KOPT-K1 (cell line): ENCODE data around the gene GNB2.
"Not testable (repeated sequence)": the region's sequence is repeated elsewhere in the genome, so short reads cannot be mapped to it uniquely, and the experiment has no call there.

Source experiments
- H3K27ac ChIP-seq: fragments of 200-600 bp; sonication (generic); 2 replicates; pipeline ENCODE4 v1.5.1; 2016; ENCODE audit warnings: antibody characterized with exemption, mild to moderate bottlenecking, low read depth, low read length; ENCODE audit not compliant: poor library complexity, severe bottlenecking
- H3K36me3 ChIP-seq: fragments of 200-600 bp; sonication (generic); 2 replicates; pipeline ENCODE4 v1.5.1; 2017; ENCODE audit warnings: antibody characterized with exemption, mild to moderate bottlenecking, low read length, moderate library complexity; ENCODE audit not compliant: insufficient read depth
- H3K9me3 ChIP-seq: fragments of 200-600 bp; sonication (generic); 2 replicates; pipeline ENCODE4 v1.5.1; 2017; ENCODE audit warnings: antibody characterized with exemption, low read length, mild to moderate bottlenecking; ENCODE audit not compliant: insufficient read depth, poor library complexity, severe bottlenecking

GNB2 gene

DNA sequence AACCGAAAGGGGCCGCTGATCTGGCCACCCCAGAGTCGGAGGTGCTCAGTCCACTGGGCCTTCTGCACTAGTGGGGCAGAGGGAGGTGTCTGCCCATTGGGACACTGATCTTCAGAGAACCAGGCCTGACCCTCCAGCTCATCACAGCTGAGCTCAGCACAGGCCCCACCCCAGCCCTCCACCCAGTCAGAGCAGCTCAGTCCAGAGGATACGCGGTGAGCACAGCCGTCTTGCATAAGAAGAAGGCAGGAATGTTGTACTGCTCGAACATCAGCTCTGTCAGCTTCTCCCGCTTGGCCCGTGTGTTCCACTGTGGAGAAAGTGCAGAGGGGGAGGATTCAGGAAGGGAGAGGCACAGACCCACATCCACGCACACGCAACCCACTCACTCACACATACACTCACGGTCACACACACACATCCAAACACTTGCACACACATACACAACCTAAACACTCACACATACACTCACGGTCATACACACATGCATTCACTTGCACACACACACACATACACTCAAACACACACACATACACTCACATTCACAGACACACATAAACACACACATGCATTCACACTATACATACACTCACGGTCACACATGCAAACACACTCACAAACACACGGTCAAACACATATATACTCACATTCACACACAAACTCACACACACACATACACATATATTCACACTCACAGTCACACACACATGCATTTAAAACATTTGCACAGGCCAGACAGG lies 23.5 kb upstream of the GNB2 start:
- Histone ChIP-seq H3K9me3 (no peaks in the 10 kb centered on the region), H3K27ac (no peak overlapping the region), H3K36me3 (no peaks in the 10 kb centered on the region)

DNA sequence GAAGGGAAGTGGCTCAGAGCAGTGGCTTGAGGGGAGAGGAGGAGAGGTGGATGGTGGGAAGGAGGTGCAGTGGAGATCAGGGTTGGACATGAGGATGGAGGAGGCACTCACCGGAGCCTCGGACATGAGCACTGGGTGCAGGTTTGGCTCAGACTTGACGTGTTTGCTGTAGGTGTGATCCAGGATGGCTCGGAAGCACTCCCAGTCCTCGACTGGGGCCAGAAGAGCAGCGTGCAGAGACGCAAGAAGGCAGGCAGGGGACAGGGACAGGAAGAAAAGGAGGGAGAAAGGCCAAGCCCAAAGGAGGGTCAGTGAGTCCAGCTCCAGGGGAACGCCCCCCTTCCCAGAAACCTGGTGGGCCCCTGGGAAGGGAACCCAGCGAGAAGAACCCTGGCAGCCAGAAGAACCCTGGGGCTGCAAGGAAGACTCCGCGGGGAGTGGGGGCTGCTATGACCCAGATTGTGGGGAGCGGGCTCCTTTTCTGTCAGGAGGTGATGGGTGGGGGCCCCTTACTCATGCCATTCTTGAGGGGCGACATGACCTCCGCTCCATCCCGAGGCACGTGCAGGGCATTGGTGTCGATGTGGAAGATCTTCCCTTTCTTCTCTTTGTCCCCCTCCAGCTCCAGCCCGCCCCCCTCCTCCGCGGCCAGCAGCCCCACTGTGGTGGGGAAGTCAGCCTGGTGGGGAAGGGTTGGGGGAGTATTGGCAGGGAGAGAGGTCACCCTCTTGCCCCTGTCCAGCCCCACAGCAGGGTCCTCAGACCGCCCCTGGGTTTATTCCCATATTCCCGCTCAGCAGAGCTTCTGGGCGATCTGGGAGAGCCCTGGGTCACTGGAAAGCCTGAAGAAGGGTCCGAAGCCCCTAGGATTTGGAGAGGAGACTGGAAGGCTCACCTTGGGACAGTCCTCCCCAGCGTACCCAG lies 18.4 kb upstream of the GNB2 start:
- no peak overlapping the region for H3K27ac ChIP-seq

GRCh38 chr7:100655908-100656674 lies 17.4 kb upstream of the GNB2 start, which contains the start of gene ACTL6B:
Gene ACTL6B, minus strand, starts transcription at chr7:100656448. Its CDS starts 94 bp downstream, at chr7:100656354.
- H3K27ac ChIP-seq: no peak within 1 kb of the TSS
- H3K9me3 ChIP-seq: no peaks in the 10 kb centered on the region

More for the DNA sequence above, 18.4 kb upstream of the GNB2 start:
- no peaks in the 10 kb centered on the region for H3K9me3 ChIP-seq
- no peaks in the 10 kb centered on the region for H3K36me3 ChIP-seq

DNA sequence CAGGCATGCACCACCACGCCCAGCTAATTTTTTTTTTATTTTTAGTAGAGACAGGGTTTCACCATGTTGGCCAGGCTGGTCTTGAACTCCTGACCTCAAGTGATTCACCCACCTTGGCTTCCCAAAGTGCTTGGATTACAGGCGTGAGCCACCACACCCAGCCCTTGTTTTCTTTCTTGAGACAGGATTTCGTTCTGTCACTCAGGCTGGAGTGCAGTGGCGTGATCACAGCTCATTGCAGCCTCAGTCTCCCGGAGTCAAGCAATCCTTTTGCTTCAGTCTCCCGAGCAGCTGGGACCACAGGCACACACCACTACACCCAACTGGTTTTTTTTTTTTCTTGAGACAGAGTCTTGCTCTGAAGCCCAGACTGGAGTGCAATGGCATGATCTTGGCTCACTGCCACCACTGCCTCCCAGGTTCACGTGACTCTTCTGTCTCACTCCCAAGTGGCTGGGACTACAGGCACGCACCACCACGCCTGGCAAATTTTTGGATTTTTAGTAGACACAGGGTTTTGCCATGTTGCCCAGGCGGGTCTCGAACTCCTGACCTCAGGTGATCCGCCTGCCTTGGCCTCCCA lies 11.3 kb upstream of the GNB2 start:
- not testable (repeated sequence) for H3K36me3 ChIP-seq

More at GRCh38 chr7:100655908-100656674, 17.4 kb upstream of the GNB2 start, which contains the start of gene ACTL6B:
- no peaks in the 10 kb centered on the region for H3K36me3 ChIP-seq

GRCh38 chr7:100665168-100665726 lies 8.3 kb upstream of the GNB2 start:
- Histone ChIP-seq H3K36me3 (no peaks in the 10 kb centered on the region), H3K27ac (no peak overlapping the region), H3K9me3 (no peaks in the 10 kb centered on the region)

More for the DNA sequence above, 11.3 kb upstream of the GNB2 start:
- not testable (repeated sequence) for H3K9me3 ChIP-seq, H3K27ac ChIP-seq

- Histone ChIP-seq H3K36me3 (no peaks in the 10 kb centered on the region), H3K9me3 (no peaks in the 10 kb centered on the region), H3K27ac (no peak overlapping the region)
Observed at GRCh38 chr7:100667331-100668068, 6.0 kb upstream of the GNB2 start.

GRCh38 chr7:100668069-100668449 lies 5.5 kb upstream of the GNB2 start:
- Histone ChIP-seq H3K9me3 (no peaks in the 10 kb centered on the region), H3K27ac (no peak overlapping the region), H3K36me3 (no peaks in the 10 kb centered on the region)

DNA sequence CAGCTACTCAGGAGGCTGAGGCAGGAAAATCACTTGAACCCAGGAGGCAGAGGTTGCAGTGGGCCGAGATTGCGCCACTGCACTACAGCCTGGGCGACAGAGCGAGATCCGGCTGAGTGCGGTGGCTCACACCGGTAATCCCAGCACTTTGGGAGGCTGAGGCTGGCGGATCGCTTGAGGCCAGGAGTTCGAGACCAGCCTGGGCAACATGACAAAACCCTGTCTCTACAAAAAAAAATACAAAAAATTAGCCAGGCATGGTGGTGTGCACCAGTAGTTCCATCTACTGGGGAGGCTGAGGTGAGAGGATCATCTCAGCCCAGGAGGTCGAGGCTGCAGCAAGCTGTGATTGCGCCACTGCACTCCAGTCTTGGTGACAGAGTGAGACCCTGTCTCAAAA lies 4.4 kb upstream of the GNB2 start:
- H3K36me3 ChIP-seq, H3K27ac ChIP-seq, H3K9me3 ChIP-seq: not testable (repeated sequence)

DNA sequence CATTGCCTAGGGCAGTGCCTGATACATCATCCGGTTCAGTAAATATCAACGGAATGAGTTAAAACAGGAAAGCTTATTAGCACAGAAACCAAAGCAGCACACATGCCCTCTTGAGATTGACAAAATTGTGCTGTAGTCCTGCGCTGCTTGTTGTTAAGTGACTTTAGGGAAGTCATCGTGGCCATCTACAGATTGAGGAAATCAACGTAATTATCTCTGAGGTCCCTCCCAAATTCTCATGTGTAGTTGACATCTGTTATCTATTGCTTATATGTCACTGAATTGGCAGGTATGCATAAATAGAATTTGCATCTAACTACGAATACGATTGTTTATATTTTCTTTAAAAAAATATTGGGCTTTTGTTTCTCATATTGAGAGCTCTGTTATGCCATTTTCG lies 3.5 kb upstream of the GNB2 start:
- no peak overlapping the region for H3K27ac ChIP-seq
- H3K9me3 ChIP-seq: no peaks in the 10 kb centered on the region
- H3K36me3 ChIP-seq: no peaks in the 10 kb centered on the region

GRCh38 chr7:100671353-100672327 lies 1.9 kb upstream of the GNB2 start:
- peaks cover 4% of the 10 kb centered on the region for H3K36me3 ChIP-seq
- no peaks in the 10 kb centered on the region for H3K9me3 ChIP-seq
- no peak overlapping the region for H3K27ac ChIP-seq

DNA sequence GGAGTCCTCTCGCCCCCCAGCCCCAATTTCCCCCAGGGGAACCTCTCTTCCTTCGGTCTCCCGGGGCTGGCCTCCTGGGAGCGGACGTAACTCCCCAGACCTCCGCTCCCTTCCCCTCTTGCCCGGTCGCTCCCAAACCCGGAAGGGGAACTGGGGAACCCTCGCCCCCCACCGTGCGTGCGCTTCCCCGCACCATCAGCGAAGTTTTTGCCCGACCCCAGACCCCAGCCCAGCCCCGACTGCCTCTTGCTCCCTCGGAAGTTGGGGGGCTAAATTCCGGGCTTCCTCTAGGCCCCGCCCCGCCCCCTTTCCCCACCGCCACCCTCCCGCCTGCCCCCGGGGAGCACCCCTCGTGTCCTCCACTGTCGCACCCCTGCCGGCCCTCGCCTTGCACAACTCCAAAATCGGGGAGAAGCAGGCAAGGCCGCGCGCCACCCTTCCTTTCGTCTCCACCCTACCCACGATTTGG lies 436 bp downstream of the GNB2 start:
- Histone ChIP-seq H3K27ac (peak overlapping the region; percentile 92), H3K9me3 (no peaks in the 10 kb centered on the region), H3K36me3 (peaks cover 27% of the 10 kb centered on the region)

DNA sequence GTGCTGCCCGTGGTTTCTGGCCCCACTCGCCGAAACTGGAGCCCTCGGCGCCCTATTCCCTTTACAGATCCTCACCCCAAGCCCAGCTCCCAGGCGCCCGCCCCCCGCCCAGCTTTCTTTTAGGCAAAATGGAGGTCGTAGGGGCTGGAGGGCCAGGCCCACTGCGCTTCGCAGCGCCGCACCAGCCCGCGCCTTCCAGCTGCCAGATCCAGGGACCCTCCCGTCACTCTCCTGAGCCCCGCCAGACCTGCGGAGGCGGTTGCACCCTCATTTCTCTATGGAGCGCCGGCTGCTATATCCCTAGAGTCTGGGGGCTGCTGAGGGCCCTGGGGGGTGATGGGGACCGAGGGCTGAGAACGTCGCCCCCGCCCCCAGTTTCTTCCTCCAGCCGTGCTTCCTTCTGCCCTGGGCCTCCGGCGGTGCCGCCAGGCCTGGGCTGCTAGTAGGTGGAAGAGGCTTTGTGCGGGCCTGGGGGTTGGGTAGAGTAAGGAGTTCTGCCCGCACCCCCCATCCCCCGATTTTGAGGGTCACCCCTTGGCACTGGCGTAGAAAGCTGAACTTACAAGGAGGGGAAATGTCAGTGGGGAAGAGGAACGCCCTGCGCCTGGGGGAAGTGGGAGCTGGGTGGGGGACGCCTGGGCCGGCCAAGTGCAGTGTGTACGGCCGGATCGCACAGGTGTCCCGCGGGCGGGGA lies 1.0 kb downstream of the GNB2 start:
- Histone ChIP-seq H3K9me3 (no peaks in the 10 kb centered on the region), H3K27ac (peak overlapping the region; percentile 92), H3K36me3 (peaks cover 33% of the 10 kb centered on the region)
